IMR-90 (cell line): Measurements from ENCODE around the gene ADAMTS13. TPM values are rescaled to one million over a fixed set of nuclear protein-coding genes. Genes with fewer than 3 reads are reported as not detected.

Experiments
- ATAC-seq: fragments of 200-7000 bp; cut with Tn5 transposase; 2 replicates; pipeline ENCODE4 v1.9.1; 2020; ENCODE audit warnings: low read depth, mild to moderate bottlenecking, moderate library complexity
- BruUV-seq: library from RNA; stranded (reverse); fragments of 400-500 nt; replicated peaks from 2 replicates; lab custom pipeline; 2021; lab: Mats Ljungman, UMichigan
- CTCF ChIA-PET: fragments of 300-600 bp; formaldehyde crosslinking; extraction: SDS; loops from one replicate; lab custom pipeline; 2021; ENCODE audit warnings: antibody characterized with exemption; lab: Yijun Ruan, JAX
- POLR2A ChIA-PET: fragments of 300-600 bp; sonication (Branson Sonifier 250); formaldehyde crosslinking; loops from one replicate; lab custom pipeline; 2022; ENCODE audit warnings: antibody characterized with exemption; ENCODE audit not compliant: unreplicated experiment; lab: Charles Lee
- DNase-seq: peaks from one replicate; pipeline ENCODE4 v3.0.0; 2013
- H2AFZ ChIP-seq: replicated peaks from 2 replicates; pipeline ENCODE3; 2013; ENCODE audit warnings: low read length, mild to moderate bottlenecking; ENCODE audit not compliant: poor library complexity
- H2AK5ac ChIP-seq: 2 replicates; pipeline ENCODE4 v1.6.1; 2013; ENCODE audit warnings: low read depth, low read length, inconsistent platforms
- H2AK9ac ChIP-seq: replicated peaks from 2 replicates; pipeline ENCODE3; 2013; ENCODE audit warnings: mild to moderate bottlenecking, low read depth, low read length, moderate library complexity; ENCODE audit not compliant: poor library complexity
- H2BK120ac ChIP-seq: 2 replicates; pipeline ENCODE4 v1.6.1; 2013; ENCODE audit warnings: low read depth, low read length, inconsistent platforms
- H2BK15ac ChIP-seq: 3 replicates; pipeline ENCODE4 v1.6.1; 2013; ENCODE audit warnings: low read depth, low read length, inconsistent platforms
- H2BK20ac ChIP-seq: 2 replicates; pipeline ENCODE4 v1.6.1; 2013; ENCODE audit warnings: low read depth, mild to moderate bottlenecking, inconsistent platforms, low read length, moderate library complexity
- H2BK5ac ChIP-seq: 2 replicates; pipeline ENCODE4 v1.6.1; 2013; ENCODE audit warnings: mild to moderate bottlenecking, low read depth, low read length, inconsistent platforms; ENCODE audit not compliant: poor library complexity, severe bottlenecking
- H3K14ac ChIP-seq: replicated peaks from 2 replicates; pipeline ENCODE4 v1.6.1; 2013; ENCODE audit warnings: low read depth, low read length, inconsistent platforms
- H3K18ac ChIP-seq: 2 replicates; pipeline ENCODE4 v1.6.1; 2013; ENCODE audit warnings: low read depth, low read length, control low read depth
- H3K23ac ChIP-seq: 2 replicates; pipeline ENCODE4 v1.6.1; 2013; ENCODE audit warnings: low read depth, low read length, inconsistent platforms
- H3K27ac ChIP-seq: 2 replicates; pipeline ENCODE4 v1.5.1; 2013; ENCODE audit warnings: mild to moderate bottlenecking, control low read depth, low read length; ENCODE audit not compliant: insufficient read depth
- H3K27me3 ChIP-seq: 2 replicates; pipeline ENCODE4 v1.6.1; 2013; ENCODE audit warnings: low read length; ENCODE audit not compliant: control insufficient read depth, insufficient read depth
- H3K36me3 ChIP-seq: 2 replicates; pipeline ENCODE4 v1.6.1; 2013; ENCODE audit warnings: low read length, mixed read lengths; ENCODE audit not compliant: control insufficient read depth, insufficient read depth
- H3K4ac ChIP-seq: 2 replicates; pipeline ENCODE4 v1.6.1; 2013; ENCODE audit warnings: low read depth, low read length, inconsistent platforms
- H3K4me1 ChIP-seq: 2 replicates; pipeline ENCODE4 v1.6.1; 2013; ENCODE audit warnings: low read length, mixed read lengths; ENCODE audit not compliant: control insufficient read depth, insufficient read depth
- H3K4me2 ChIP-seq: 2 replicates; pipeline ENCODE4 v1.6.1; 2013; ENCODE audit warnings: low read depth, mild to moderate bottlenecking, control low read depth, low read length, moderate library complexity
- H3K4me3 ChIP-seq: 2 replicates; pipeline ENCODE4 v1.5.1; 2013; ENCODE audit warnings: low read depth, mild to moderate bottlenecking, control low read depth, low read length, moderate library complexity; ENCODE audit not compliant: insufficient read depth
- H3K56ac ChIP-seq: 2 replicates; pipeline ENCODE4 v1.6.1; 2013; ENCODE audit warnings: low read length, inconsistent platforms; ENCODE audit not compliant: insufficient read depth; ENCODE audit errors: extremely low read depth
- H3K79me1 ChIP-seq, 2 experiments: 2 replicates each; pipeline ENCODE4 v1.6.1; 2013; ENCODE audit warnings: low read length in 2 of 2, inconsistent platforms in 1 of 2, low read depth in 1 of 2
- H3K9ac ChIP-seq: 2 replicates; pipeline ENCODE4 v1.6.1; 2013; ENCODE audit warnings: low read depth, low read length, control low read depth
- H3K9me1 ChIP-seq: 2 replicates; pipeline ENCODE4 v1.6.1; 2013; ENCODE audit warnings: low read length, inconsistent platforms; ENCODE audit not compliant: insufficient read depth
- H3K9me3 ChIP-seq: 2 replicates; pipeline ENCODE4 v1.6.1; 2013; ENCODE audit warnings: low read length; ENCODE audit not compliant: control insufficient read depth, insufficient read depth
- H4K20me1 ChIP-seq: 2 replicates; pipeline ENCODE4 v1.6.1; 2013; ENCODE audit warnings: low read length, inconsistent platforms; ENCODE audit not compliant: insufficient read depth
- H4K5ac ChIP-seq: 2 replicates; pipeline ENCODE4 v1.6.1; 2013; ENCODE audit warnings: mild to moderate bottlenecking, low read depth, low read length, control low read depth
- H4K8ac ChIP-seq, 2 experiments: 2 replicates each; pipeline ENCODE4 v1.6.1; 2013; ENCODE audit warnings: low read depth in 2 of 2, low read length in 2 of 2, control low read depth in 1 of 2, inconsistent platforms in 1 of 2
- H4K91ac ChIP-seq: 2 replicates; pipeline ENCODE4 v1.6.1; 2013; ENCODE audit warnings: low read depth, low read length, inconsistent platforms; ENCODE audit not compliant: insufficient read depth
- BHLHE40 ChIP-seq: fragments of 150-350 bp; IDR thresholded peaks from 2 replicates; pipeline ENCODE4 v1.6.1; 2016; ENCODE audit warnings: mild to moderate bottlenecking, low read depth, low read length
- CEBPB ChIP-seq: IDR thresholded peaks from 2 replicates; pipeline ENCODE4 v1.6.1; 2012; ENCODE audit warnings: low read depth, low read length, improper control_type of control experiment
- CHD1 ChIP-seq: IDR thresholded peaks from 2 replicates; pipeline ENCODE4 v1.6.1; 2012; ENCODE audit warnings: low read depth, low read length, improper control_type of control experiment
- FOS ChIP-seq: fragments of 150-350 bp; IDR thresholded peaks from 2 replicates; pipeline ENCODE4 v1.6.1; 2016; ENCODE audit warnings: low read depth, low read length
- MAZ ChIP-seq: IDR thresholded peaks from 2 replicates; pipeline ENCODE4 v1.6.1; 2012; ENCODE audit warnings: low read depth, mild to moderate bottlenecking, low read length, improper control_type of control experiment, moderate library complexity, borderline replicate concordance
- NFE2L2 ChIP-seq: fragments of 150-350 bp; IDR thresholded peaks from 2 replicates; pipeline ENCODE4 v1.6.1; 2016; ENCODE audit warnings: low read depth, mild to moderate bottlenecking, low read length
- RAD21 ChIP-seq: IDR thresholded peaks from 2 replicates; pipeline ENCODE4 v1.6.1; 2012; ENCODE audit warnings: low read length, improper control_type of control experiment
- RFX5 ChIP-seq: IDR thresholded peaks from 2 replicates; pipeline ENCODE4 v1.8.0; 2012; ENCODE audit warnings: low read depth, mild to moderate bottlenecking, low read length, moderate library complexity
- SMC3 ChIP-seq: fragments of 150-350 bp; IDR thresholded peaks from 2 replicates; pipeline ENCODE4 v1.6.1; 2016; ENCODE audit warnings: low read depth, mild to moderate bottlenecking, antibody characterized with exemption, low read length, moderate library complexity
- WGBS, 2 experiments: methylation state at CpG; one replicate each; pipeline versions ENCODE4 v1.1.5 to v1.1.7; 2013; ENCODE audit warnings: missing lambda C conversion rate in 2 of 2; ENCODE audit not compliant: insufficient read length in 1 of 2; ENCODE audit errors: extremely low coverage in 2 of 2; 5-methylcytosine and 5-hydroxymethylcytosine counted together
- dilution Hi-C: fragments of 300-500 bp; cut with HindIII; formaldehyde crosslinking; loops from one replicate; pipeline ENCODE4 v1.14.3; 2018; ENCODE audit warnings: low sequenced_read_pairs; ENCODE audit not compliant: unreplicated experiment
- in situ Hi-C: fragments of 300-500 bp; cut with MboI; formaldehyde crosslinking; loops from 3 replicates; pipeline ENCODE4 v1.14.3; 2019; ENCODE audit warnings: low sequenced_read_pairs, inconsistent platforms, mixed read lengths
- intact Hi-C: fragments of 100-400 bp; cut with micrococcal nuclease; formaldehyde crosslinking; loops from 2 replicates; pipeline ENCODE4 v1.10.0; 2022
- polyA plus RNA-seq, 3 experiments: library from polyadenylated mRNA; depleted of rRNA; stranded (reverse); fragments of >200 nt; gene quantifications; 2 replicates each; pipeline ENCODE4 v1.2.3, GENCODE V29; 2012; ENCODE audit warnings: low replicate concordance in 1 of 3
- total RNA-seq: library from RNA; depleted of rRNA; stranded (reverse); fragments of >200 nt; gene quantifications from 2 replicates; pipeline ENCODE4 v1.2.3, GENCODE V29; 2012
- TF ChIP-seq, protein P1 (sequence below): fragments of 150-350 bp; IDR thresholded peaks from 2 replicates; pipeline ENCODE4 v1.6.1; 2016; ENCODE audit warnings: low read depth, mild to moderate bottlenecking, low read length, moderate library complexity, borderline replicate concordance
- TF ChIP-seq, protein P2 (sequence below): conservative IDR thresholded peaks from 2 replicates; pipeline ENCODE4 v1.5.1; 2012; ENCODE audit warnings: mild to moderate bottlenecking, low read depth, low read length, improper control_type of control experiment

Gene ADAMTS13
- total and polyA plus RNA-seq, 2 of the 4 experiments (the other 2 are of a cell fraction), result 0.18 to 2.8 TPM

DNA sequence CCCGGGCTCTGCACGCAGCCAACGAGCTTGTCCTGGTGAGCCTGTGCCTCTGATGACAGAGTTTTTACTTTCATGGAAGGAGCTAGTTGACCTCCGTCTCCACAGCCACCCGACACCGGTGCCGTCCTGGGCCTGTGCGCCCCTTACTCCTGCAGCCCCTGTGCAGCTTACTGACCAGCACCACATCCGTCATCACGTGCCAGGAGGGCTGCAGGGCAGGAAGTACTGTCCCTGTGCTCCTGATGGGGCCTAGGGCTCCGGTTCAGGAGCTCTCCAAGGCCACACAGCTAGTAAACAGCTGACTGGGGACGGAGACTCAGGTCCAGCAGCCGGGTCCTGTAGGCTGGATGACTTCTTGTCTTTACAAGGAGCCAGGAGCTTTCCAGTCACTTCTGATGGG, 35.8 kb upstream of the ADAMTS13 start:
- Histone ChIP-seq H3K56ac (no peak overlapping the region), H3K4ac (no peak overlapping the region), H3K9ac (no peak overlapping the region), H3K14ac (no peak overlapping the region), H4K8ac (no peak overlapping the region), H2BK15ac (no peak overlapping the region), H2BK5ac (no peak overlapping the region), H4K20me1 (no peaks in the 10 kb centered on the region; the same call in 1 of the 2 replicates), H3K27ac (no peak overlapping the region), H3K4me1 (no peaks in the 10 kb centered on the region), H3K4me3 (no peak overlapping the region), H3K36me3 (no peaks in the 10 kb centered on the region), H3K9me1 (no peaks in the 10 kb centered on the region), H4K5ac (no peak overlapping the region), H2BK120ac (no peak overlapping the region), H4K91ac (no peak overlapping the region), H3K9me3 (no peaks in the 10 kb centered on the region), H2AK5ac (no peak overlapping the region), H3K79me1 (no peaks in the 10 kb centered on the region), H3K4me2 (no peak overlapping the region), H2AFZ (no peak overlapping the region), H2BK20ac (no peak overlapping the region), H3K27me3 (peaks cover 5% of the 10 kb centered on the region; the same call in 1 of the 2 replicates), H3K23ac (no peak overlapping the region), H3K18ac (no peak overlapping the region), H2AK9ac (no peak overlapping the region)
- ATAC-seq, result no peak
- no peak for TF ChIP-seq NFE2L2
- TF ChIP-seq CHD1, result no peak
- TF ChIP-seq MAZ, result no peak
- TF ChIP-seq BHLHE40, result no peak
- no peak for TF ChIP-seq CEBPB
- TF ChIP-seq FOS, result no peak
- TF ChIP-seq RAD21, result no peak
- TF ChIP-seq, protein P1, sequence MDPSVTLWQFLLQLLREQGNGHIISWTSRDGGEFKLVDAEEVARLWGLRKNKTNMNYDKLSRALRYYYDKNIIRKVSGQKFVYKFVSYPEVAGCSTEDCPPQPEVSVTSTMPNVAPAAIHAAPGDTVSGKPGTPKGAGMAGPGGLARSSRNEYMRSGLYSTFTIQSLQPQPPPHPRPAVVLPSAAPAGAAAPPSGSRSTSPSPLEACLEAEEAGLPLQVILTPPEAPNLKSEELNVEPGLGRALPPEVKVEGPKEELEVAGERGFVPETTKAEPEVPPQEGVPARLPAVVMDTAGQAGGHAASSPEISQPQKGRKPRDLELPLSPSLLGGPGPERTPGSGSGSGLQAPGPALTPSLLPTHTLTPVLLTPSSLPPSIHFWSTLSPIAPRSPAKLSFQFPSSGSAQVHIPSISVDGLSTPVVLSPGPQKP, result no peak
- TF ChIP-seq SMC3, result no peak
- no peak for TF ChIP-seq RFX5
- TF ChIP-seq, protein P2, sequence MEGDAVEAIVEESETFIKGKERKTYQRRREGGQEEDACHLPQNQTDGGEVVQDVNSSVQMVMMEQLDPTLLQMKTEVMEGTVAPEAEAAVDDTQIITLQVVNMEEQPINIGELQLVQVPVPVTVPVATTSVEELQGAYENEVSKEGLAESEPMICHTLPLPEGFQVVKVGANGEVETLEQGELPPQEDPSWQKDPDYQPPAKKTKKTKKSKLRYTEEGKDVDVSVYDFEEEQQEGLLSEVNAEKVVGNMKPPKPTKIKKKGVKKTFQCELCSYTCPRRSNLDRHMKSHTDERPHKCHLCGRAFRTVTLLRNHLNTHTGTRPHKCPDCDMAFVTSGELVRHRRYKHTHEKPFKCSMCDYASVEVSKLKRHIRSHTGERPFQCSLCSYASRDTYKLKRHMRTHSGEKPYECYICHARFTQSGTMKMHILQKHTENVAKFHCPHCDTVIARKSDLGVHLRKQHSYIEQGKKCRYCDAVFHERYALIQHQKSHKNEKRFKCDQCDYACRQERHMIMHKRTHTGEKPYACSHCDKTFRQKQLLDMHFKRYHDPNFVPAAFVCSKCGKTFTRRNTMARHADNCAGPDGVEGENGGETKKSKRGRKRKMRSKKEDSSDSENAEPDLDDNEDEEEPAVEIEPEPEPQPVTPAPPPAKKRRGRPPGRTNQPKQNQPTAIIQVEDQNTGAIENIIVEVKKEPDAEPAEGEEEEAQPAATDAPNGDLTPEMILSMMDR, result no peak
- 62% methylated on average over 4 of the region's 13 CpGs; no CpG with 5 or more reads in 1 of the 2 experiments for WGBS, 2 experiments
- CTCF ChIA-PET, result no interaction called here
- no TSS peak for BruUV-seq
- dilution Hi-C loops, result no loop called here
- DNase-seq, result no peak
- intact Hi-C loops, result no loop called here
- in situ Hi-C loops, result no loop called here
- POLR2A ChIA-PET, result no interaction called here
